ENCODE data around the gene CNPY1.

DNA sequence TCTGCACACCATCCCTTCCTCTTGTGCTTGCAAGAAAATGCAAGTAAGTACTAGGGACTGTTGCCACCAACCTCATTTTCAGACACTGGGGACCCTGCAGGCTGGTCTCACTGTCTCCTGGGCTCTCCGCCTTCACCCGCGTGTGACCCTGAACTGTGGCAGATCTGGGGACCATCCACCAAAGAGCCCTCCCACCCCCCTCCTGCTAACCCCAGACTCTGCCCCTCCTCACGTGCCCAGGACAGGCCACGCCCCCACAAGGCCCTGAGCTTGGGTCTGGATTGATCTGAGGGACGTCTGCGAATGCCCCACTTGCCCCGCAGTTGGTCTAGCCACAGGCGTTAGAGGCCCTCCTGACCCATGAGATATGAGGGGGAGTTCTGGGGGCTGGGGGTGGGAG, 8.1 kb downstream of the CNPY1 start:
- TF ChIP-seq, protein P1, sequence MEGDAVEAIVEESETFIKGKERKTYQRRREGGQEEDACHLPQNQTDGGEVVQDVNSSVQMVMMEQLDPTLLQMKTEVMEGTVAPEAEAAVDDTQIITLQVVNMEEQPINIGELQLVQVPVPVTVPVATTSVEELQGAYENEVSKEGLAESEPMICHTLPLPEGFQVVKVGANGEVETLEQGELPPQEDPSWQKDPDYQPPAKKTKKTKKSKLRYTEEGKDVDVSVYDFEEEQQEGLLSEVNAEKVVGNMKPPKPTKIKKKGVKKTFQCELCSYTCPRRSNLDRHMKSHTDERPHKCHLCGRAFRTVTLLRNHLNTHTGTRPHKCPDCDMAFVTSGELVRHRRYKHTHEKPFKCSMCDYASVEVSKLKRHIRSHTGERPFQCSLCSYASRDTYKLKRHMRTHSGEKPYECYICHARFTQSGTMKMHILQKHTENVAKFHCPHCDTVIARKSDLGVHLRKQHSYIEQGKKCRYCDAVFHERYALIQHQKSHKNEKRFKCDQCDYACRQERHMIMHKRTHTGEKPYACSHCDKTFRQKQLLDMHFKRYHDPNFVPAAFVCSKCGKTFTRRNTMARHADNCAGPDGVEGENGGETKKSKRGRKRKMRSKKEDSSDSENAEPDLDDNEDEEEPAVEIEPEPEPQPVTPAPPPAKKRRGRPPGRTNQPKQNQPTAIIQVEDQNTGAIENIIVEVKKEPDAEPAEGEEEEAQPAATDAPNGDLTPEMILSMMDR (IDR thresholded peaks at IDR 0.05; ENCODE audit: insufficient read depth, low read depth, low read length) = no peak
- TF ChIP-seq EZH2 (IDR thresholded peaks at IDR 0.05; ENCODE audit: insufficient read depth, low read length) = no peak
